Right renal pelvis (tissue), 4 donors: ENCODE results near the gene PSME1. TPM values are rescaled to one million over a fixed set of nuclear protein-coding genes. Genes with fewer than 3 reads are reported as not detected.

Experiments used
- DNase-seq, 4 donors: peaks; one replicate each; pipeline ENCODE4 v3.0.0-alpha.2; 2013; ENCODE audit warnings: low read depth in 4 of 4, low spot score in 3 of 4, missing footprints in 1 of 4
- polyA plus RNA-seq, 4 donors: library from polyadenylated mRNA; unstranded; fragments of 120-200 nt; gene quantifications; one replicate each; pipeline ENCODE4 v1.2.1, GENCODE V29; 2013; ENCODE audit not compliant: insufficient read length in 4 of 4

PSME1 gene
- polyA plus RNA-seq, 4 donors, result 198 to 214 (median 206) TPM

DNA sequence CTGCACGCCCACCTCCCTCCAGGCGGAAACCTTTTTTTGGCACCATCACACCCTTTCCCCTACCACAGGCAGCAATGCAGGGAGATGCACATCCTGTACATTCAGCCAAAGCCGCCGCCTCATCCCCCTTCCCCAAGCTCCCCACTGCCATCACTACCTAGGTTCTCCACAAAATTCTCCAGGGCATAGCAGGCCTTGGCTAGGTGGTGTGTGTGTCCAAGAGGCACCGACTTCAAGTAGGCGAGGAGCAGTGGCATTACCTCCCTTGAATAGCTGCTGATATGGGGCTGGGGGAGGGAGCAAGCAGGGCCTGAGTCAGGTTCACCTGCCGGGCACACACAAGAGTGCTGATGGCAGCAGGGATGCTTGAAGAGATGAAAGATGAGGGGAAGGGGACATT is 49.0 kb downstream of the PSME1 start:
- DNase-seq, result no peak

DNA sequence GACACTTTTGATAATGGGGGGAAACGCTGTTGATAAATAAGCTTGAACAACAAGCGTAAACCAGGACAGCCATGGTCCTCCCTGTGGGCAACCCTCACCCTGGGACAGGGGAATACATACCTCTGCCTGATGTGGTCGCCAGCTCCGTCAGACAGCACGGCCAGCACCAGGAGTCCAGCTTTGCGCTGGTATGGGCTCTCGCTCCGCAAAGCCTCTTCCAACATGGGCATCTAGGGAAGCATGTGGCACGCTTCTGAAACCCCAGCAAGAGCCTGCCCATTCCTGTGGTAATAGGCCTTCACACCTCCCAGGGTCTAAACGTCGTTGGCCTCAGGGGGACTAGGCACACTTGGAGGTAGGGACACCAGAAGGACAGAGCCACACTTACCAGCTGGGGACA is 49.7 kb downstream of the PSME1 start:
- DNase-seq, result no peak

DNA sequence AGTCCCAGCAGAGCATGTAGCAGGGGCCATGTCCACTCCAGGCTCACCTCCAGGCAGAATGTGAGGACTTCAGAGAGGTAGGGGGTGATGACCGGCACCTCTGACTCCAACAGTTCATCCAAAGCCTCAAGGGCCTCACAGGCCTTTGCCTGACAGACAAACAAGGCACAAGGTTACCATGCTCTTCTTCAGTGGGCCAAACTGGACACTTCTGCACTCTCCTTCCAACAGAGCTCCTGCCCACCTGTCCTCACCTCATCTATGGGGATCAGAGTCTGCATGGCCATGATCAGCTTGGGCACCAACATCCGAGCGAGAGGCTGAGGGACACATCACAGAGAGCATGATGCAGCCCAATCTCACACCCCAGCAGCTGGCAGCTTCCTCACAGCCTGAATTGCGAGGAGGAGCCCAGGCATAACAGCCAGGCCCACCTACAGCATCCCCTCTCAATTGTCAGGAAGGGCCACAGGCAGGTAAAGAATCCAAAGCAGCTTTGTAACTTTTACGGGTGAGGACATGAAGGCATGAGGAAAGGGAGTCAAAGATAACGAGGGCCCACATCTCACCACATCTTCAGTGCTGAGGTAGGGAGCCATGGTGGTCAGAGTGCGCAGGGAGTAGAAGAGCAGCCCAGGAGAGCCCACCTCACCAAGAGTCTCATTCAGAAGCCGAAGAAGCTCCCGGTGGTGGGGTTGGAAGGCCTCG is 51.0 kb downstream of the PSME1 start:
- DNase-seq, result no peak

DNA sequence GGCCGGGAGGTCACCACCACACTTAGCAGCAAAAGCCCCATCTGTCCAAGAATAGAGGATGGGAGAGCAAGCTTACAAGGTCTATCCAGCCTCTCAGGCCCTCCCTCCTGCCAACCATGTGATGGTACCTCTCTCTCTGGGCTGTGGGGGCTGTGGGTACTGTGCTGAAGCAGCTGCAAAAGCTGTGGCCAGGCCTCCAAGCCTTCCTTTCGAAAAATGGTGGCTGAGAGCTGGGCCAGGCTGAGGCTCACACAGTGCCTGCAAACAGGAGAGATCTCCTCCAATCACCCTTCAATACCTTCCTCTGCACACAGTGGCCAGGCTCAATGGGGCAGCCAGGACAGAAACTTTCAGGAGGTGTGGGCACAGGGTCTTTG is 51.5 kb downstream of the PSME1 start:
- DNase-seq, result no peak

Other genes starting within 250 kb of the PSME1 start
- gene DHRS4, start 182.4 kb upstream of the PSME1 start, polyA plus RNA-seq, result 10 to 100 TPM; 39.2 to 64.1 (median 45.3) TPM
- 10 to 100 TPM; 28.8 to 49.0 (median 41.4) TPM for gene DHRS4L2, start 147.3 kb upstream of the PSME1 start, polyA plus RNA-seq
- 1 to 10 TPM; 1.9 to 2.3 (median 2.3) TPM for gene CARMIL3, start 84.2 kb upstream of the PSME1 start, polyA plus RNA-seq
- under 1 TPM in 1 of 4 donors, not detected in 3; 0.03 TPM for gene CPNE6, start 64.6 kb upstream of the PSME1 start, polyA plus RNA-seq
- 10 to 100 TPM; 25.4 to 39.1 (median 30.4) TPM for gene PCK2, start 41.9 kb upstream of the PSME1 start, polyA plus RNA-seq
- 10 to 100 TPM; 79.8 to 83.5 (median 81.4) TPM for gene DCAF11, start 21.4 kb upstream of the PSME1 start, polyA plus RNA-seq
- 1 to 10 TPM; 2.5 to 3.7 (median 2.8) TPM for gene NRL, start 21.2 kb upstream of the PSME1 start, polyA plus RNA-seq
- gene FITM1, start 5.5 kb upstream of the PSME1 start, polyA plus RNA-seq, result 1 to 10 TPM in 2 of 4 donors, under 1 TPM in 2; 0.87 to 1.2 (median 0.97) TPM
- gene EMC9, start 5.4 kb downstream of the PSME1 start, polyA plus RNA-seq, result 10 to 100 TPM; 14.5 to 24.2 (median 18.9) TPM
- gene PSME2, start 10.4 kb downstream of the PSME1 start, polyA plus RNA-seq, result 100 to 1,000 TPM; 156 to 183 (median 168) TPM
- gene RNF31, start 11.3 kb downstream of the PSME1 start, polyA plus RNA-seq, result 10 to 100 TPM; 49.2 to 54.2 (median 49.4) TPM
- gene IRF9, start 25.1 kb downstream of the PSME1 start, polyA plus RNA-seq, result 10 to 100 TPM; 45.4 to 65.2 (median 60.4) TPM
- 10 to 100 TPM; 60.0 to 70.1 (median 64.3) TPM for gene REC8, start 35.9 kb downstream of the PSME1 start, polyA plus RNA-seq
- 10 to 100 TPM; 33.2 to 41.3 (median 34.0) TPM for gene IPO4, start 52.6 kb downstream of the PSME1 start, polyA plus RNA-seq
- gene TM9SF1, start 59.2 kb downstream of the PSME1 start, polyA plus RNA-seq, result 10 to 100 TPM; 37.8 to 48.9 (median 41.3) TPM
- gene TSSK4, start 69.5 kb downstream of the PSME1 start, polyA plus RNA-seq, result 1 to 10 TPM; 3.7 to 4.8 (median 4.3) TPM
- 10 to 100 TPM; 43.5 to 50.7 (median 49.8) TPM for gene CHMP4A, start 77.3 kb downstream of the PSME1 start, polyA plus RNA-seq
- 10 to 100 TPM; 14.8 to 19.3 (median 16.2) TPM for gene MDP1, start 79.9 kb downstream of the PSME1 start, polyA plus RNA-seq
- gene NEDD8, start 96.2 kb downstream of the PSME1 start, polyA plus RNA-seq, result 100 to 1,000 TPM; 222 to 245 (median 238) TPM
- gene GMPR2, start 96.7 kb downstream of the PSME1 start, polyA plus RNA-seq, result 100 to 1,000 TPM; 102 to 121 (median 118) TPM
- 10 to 100 TPM; 55.5 to 70.6 (median 58.7) TPM for gene TINF2, start 106.4 kb downstream of the PSME1 start, polyA plus RNA-seq
- gene TGM1, start 127.0 kb downstream of the PSME1 start, polyA plus RNA-seq, result 1 to 10 TPM; 1.4 to 2.3 (median 2.1) TPM
- 10 to 100 TPM; 19.7 to 24.1 (median 20.8) TPM for gene RABGGTA, start 135.4 kb downstream of the PSME1 start, polyA plus RNA-seq
- gene DHRS1, start 163.6 kb downstream of the PSME1 start, polyA plus RNA-seq, result 10 to 100 TPM; 44.6 to 56.9 (median 46.2) TPM
- 10 to 100 TPM; 26.7 to 27.7 (median 27.0) TPM for gene NOP9, start 163.7 kb downstream of the PSME1 start, polyA plus RNA-seq
- gene CIDEB, start 171.8 kb downstream of the PSME1 start, polyA plus RNA-seq, result 10 to 100 TPM; 21.8 to 27.6 (median 24.6) TPM
- gene LTB4R2, start 173.9 kb downstream of the PSME1 start, polyA plus RNA-seq, result 1 to 10 TPM; 1.8 to 2.5 (median 2.0) TPM
- 1 to 10 TPM; 2.6 to 4.7 (median 3.8) TPM for gene LTB4R, start 175.3 kb downstream of the PSME1 start, polyA plus RNA-seq
- gene ADCY4, start 198.9 kb downstream of the PSME1 start, polyA plus RNA-seq, result 10 to 100 TPM; 15.6 to 24.9 (median 20.4) TPM
- gene RIPK3, start 203.8 kb downstream of the PSME1 start, polyA plus RNA-seq, result 1 to 10 TPM; 2.7 to 4.1 (median 3.2) TPM
- 10 to 100 TPM; 60.9 to 74.3 (median 64.2) TPM for gene NFATC4, start 232.0 kb downstream of the PSME1 start, polyA plus RNA-seq